Head of caudate nucleus (tissue), 42 donors: ENCODE measurements around the gene BZW1.
A peak's percentile ranks its signal among the peaks of the same experiment; 100 is the strongest.
"Not testable (repeated sequence)": the region's sequence is repeated elsewhere in the genome, so short reads cannot be mapped to it uniquely, and the experiment has no call there.

Experiments used
- DNase-seq, 42 donors: peaks; one replicate each; pipeline versions ENCODE4 v3.0.0 to v3.0.0-alpha.2; 2020 to 2021; ENCODE audit warnings: mixed read lengths in 7 of 42
- intact Hi-C: fragments of 100-400 bp; cut with DNase I; formaldehyde crosslinking; loops from one replicate; pipeline ENCODE4 v1.15.0; 2022

BZW1 gene

GRCh38 chr2:200787351-200788120 is 24.2 kb upstream of the BZW1 start:
- DNase-seq, result no peak

GRCh38 chr2:200788121-200788718 is 23.5 kb upstream of the BZW1 start:
- intact Hi-C loops, result no loop called here
- DNase-seq, result no peak

More at GRCh38 chr2:200787351-200788120, 24.2 kb upstream of the BZW1 start:
- intact Hi-C loops, result no loop called here

GRCh38 chr2:200790185-200790584 is 21.5 kb upstream of the BZW1 start:
- intact Hi-C loops, result no loop called here
- DNase-seq, result no peak

- intact Hi-C loops, result no loop called here
These were observed 19.8 kb upstream of the BZW1 start for GRCh38 chr2:200791905-200792304.

DNA sequence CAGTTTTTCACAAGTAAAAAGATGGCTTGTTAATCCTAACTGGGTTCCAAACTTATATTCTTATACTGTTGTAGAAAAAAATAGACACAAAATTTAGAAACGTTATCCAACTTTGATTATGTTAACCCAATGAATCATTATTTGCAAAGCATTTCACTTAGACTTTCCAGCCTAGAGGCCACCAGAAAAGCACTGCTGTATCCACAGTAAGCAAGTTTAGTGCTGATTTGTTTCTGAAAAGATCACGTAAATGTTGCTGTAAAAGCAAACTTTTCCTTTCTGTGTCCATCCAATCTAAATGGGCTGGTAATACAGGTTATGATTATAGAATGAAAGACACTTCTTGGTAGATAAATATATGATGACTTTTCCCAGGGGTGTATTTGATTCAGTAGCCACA is 17.6 kb upstream of the BZW1 start:
- intact Hi-C loops, result no loop called here
- no peak for DNase-seq

More at GRCh38 chr2:200791905-200792304, 19.8 kb upstream of the BZW1 start:
- DNase-seq, result no peak

- intact Hi-C loops, result no loop called here
- no peak for DNase-seq
These were observed 16.7 kb upstream of the BZW1 start for GRCh38 chr2:200795028-200795440.

GRCh38 chr2:200796561-200796960 is 15.1 kb upstream of the BZW1 start:
- no peak for DNase-seq
- intact Hi-C loops, result no loop called here

GRCh38 chr2:200797242-200797770 is 14.4 kb upstream of the BZW1 start:
- intact Hi-C loops, result no loop called here
- DNase-seq, result no peak

DNA sequence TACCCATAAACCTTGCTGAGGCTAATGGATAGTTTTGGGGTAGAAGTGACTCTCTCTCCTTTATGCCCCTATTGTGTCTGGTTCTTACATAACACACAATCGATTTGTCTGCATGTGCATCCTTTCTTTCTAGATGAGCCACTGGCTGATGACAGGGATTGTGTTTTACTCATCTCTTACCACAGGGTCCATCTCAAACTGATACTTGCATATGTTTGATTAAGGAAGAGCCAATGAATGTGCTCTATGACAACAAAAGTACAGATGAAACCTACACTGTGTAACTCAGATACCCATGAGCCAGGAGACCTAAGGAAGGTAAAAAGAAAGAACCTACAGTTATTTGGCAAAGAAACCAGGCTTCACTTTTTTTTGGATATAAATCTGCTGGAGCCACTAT is 13.2 kb upstream of the BZW1 start:
- DNase-seq, result no peak
- intact Hi-C loops, result no loop called here

- DNase-seq, result no peak
- intact Hi-C loops, result no loop called here
These were observed 11.3 kb upstream of the BZW1 start for GRCh38 chr2:200800458-200800857.

GRCh38 chr2:200801431-200801830 is 10.3 kb upstream of the BZW1 start:
- DNase-seq, intact Hi-C loops: not testable (repeated sequence)

GRCh38 chr2:200809506-200810251 is 2.0 kb upstream of the BZW1 start:
- no peak for DNase-seq
- intact Hi-C loops, result loop anchor here (5.0 to 10.0 kb wide), 3 partner anchors 53 to 295 kb away; partner anchors contain the start of genes CLK1 and KCTD18

- DNase-seq, result peak in 1 of 42 donors; percentile 2
These were observed 1.3 kb upstream of the BZW1 start for GRCh38 chr2:200810252-200810997.

GRCh38 chr2:200810998-200811332 is 745 bp upstream of the BZW1 start:
- DNase-seq, result no peak
- intact Hi-C loops, result loop anchor here (5.0 to 10.0 kb wide), 3 partner anchors 51 to 296 kb away; partner anchors contain the start of genes CLK1 and KCTD18

More at GRCh38 chr2:200810252-200810997, 1.3 kb upstream of the BZW1 start:
- intact Hi-C loops, result loop anchor here (5.0 to 10.0 kb wide), 3 partner anchors 52 to 296 kb away; partner anchors contain the start of genes CLK1 and KCTD18

- intact Hi-C loops, result loop anchor here (5.0 to 10.0 kb wide), 3 partner anchors 50 to 298 kb away; partner anchors contain the start of genes CLK1 and KCTD18
- DNase-seq, result peak; percentile 22 to 78 (median 63)
These were observed 662 bp downstream of the BZW1 start for GRCh38 chr2:200812122-200813022.

DNA sequence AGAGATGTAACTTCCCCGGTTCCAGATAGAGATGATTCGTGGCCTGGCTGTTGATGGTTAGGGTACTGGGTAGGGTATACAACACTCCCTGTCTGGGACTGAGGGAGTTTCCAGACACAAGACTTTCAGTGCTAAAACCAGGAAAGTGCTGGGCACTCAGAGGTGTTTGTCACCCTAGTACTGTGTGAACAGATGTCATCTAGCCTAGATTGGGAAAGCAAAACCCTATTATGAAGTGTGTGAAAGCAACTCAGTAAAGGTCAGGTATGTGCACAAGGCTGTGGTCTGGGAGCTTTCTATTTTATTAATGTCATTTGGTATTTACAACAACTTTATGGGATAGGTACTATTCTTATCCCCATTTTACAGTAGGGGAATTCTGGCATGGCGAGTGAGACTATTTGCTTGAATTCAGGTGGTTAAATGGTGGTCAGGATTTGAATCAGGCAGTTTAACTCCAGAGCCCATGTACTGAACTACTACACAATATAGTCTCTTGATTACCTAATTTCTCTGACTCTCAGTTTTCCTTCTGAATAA is 2.6 kb downstream of the BZW1 start:
- intact Hi-C loops, result loop anchor here (5.0 to 10.0 kb wide), 3 partner anchors 48 to 300 kb away; partner anchors contain the start of genes CLK1 and KCTD18

DNA sequence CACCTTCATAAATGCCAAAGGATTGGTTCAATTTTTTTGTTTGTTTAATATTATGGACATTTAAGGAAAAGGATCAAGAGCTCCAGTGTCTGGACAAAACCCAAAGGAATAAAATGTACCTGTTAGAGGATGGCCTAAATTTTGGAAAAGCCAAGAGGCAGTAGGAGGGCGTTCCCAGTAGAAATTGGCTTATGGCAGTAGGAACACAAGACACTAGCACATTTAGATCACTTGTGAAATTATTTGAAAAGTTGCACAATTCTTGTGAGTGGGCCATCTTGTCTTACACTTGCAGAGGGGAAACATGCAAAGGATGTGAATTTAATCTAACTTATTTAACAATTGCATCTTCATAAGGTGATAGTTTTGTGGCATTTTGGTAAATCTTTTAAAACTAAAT is 3.2 kb downstream of the BZW1 start:
- intact Hi-C loops, result loop anchor here (5.0 to 10.0 kb wide), 3 partner anchors 47 to 300 kb away; partner anchors contain the start of genes CLK1 and KCTD18
- DNase-seq, result no peak

More for the DNA sequence above, 2.6 kb downstream of the BZW1 start:
- DNase-seq, result no peak
